GM23338 (cell line): ENCODE measurements around the gene RXFP3. TPM values are rescaled to one million over a fixed set of nuclear protein-coding genes. Genes with fewer than 3 reads are reported as not detected.

Experiments used
- CREB1 ChIP-seq: fragments of 250-450 bp; sonication (Bioruptor Pico); IDR thresholded peaks from 2 replicates; pipeline ENCODE4 v1.5.0; 2020; ENCODE audit warnings: low read depth, mild to moderate bottlenecking, moderate library complexity
- ETS1 ChIP-seq: IDR thresholded peaks from 2 replicates; pipeline ENCODE4 v1.6.1; 2016; ENCODE audit warnings: antibody characterized with exemption
- EZH2 ChIP-seq: fragments of 200-600 bp; sonication (generic); IDR thresholded peaks from one replicate; pipeline ENCODE4 v1.8.0; 2017; ENCODE audit warnings: antibody characterized with exemption, mild to moderate bottlenecking, low read depth; ENCODE audit not compliant: unreplicated experiment
- EZH2phosphoT487 ChIP-seq: fragments of 200-600 bp; sonication (generic); IDR thresholded peaks from one replicate; pipeline ENCODE4 v1.8.1; 2018; ENCODE audit warnings: antibody characterized with exemption; ENCODE audit not compliant: unreplicated experiment
- JUNB ChIP-seq: IDR thresholded peaks from one replicate; pipeline ENCODE4 v1.6.1; 2016; ENCODE audit warnings: antibody characterized with exemption; ENCODE audit not compliant: unreplicated experiment
- POLR2AphosphoS5 ChIP-seq: IDR thresholded peaks from 2 replicates; pipeline ENCODE4 v1.6.1; 2016; ENCODE audit warnings: antibody characterized with exemption, low read depth
- REST ChIP-seq: IDR thresholded peaks from one replicate; pipeline ENCODE4 v1.6.1; 2018; ENCODE audit warnings: antibody characterized with exemption; ENCODE audit not compliant: unreplicated experiment
- STAT1 ChIP-seq: IDR thresholded peaks from one replicate; pipeline ENCODE4 v1.6.1; 2016; ENCODE audit warnings: antibody characterized with exemption; ENCODE audit not compliant: unreplicated experiment
- ZNF114 ChIP-seq: fragments of 250-450 bp; sonication (Bioruptor Pico); IDR thresholded peaks from 2 replicates; pipeline ENCODE4 v1.5.0; 2020; ENCODE audit warnings: mild to moderate bottlenecking, moderate library complexity
- ZNF462 ChIP-seq: fragments of 250-450 bp; sonication (Bioruptor Pico); IDR thresholded peaks from 2 replicates; pipeline ENCODE4 v1.5.0; 2020; ENCODE audit warnings: mild to moderate bottlenecking, moderate library complexity
- polyA plus RNA-seq: library from polyadenylated mRNA; unstranded; fragments of >200 nt; fragmentation: Nextera tagmentation; extraction: Ambion mirVana; gene quantifications from 2 replicates; pipeline ENCODE4 v1.2.1, GENCODE V29; 2016
- total RNA-seq: library from RNA; depleted of rRNA; stranded (reverse); fragments of >200 nt; shearing (Covaris generic); gene quantifications from 2 replicates; pipeline ENCODE4 v1.2.3, GENCODE V29; 2014

The RXFP3 gene
- total and polyA plus RNA-seq, 2 experiments from 2014 or later: not detected

- no peak for TF ChIP-seq ZNF462
- no peak for TF ChIP-seq POLR2AphosphoS5
- TF ChIP-seq EZH2phosphoT487: no peak
- no peak for TF ChIP-seq EZH2
- TF ChIP-seq ZNF114 (CRISPR knock-in tag): no peak
- no peak for TF ChIP-seq ETS1
- TF ChIP-seq REST: no peak
- TF ChIP-seq STAT1: no peak
- no peak for TF ChIP-seq CREB1
- TF ChIP-seq JUNB: no peak
Measured at GRCh38 chr5:33964132-33964700, 28.0 kb downstream of the RXFP3 start (continued).
